HG02642 (cell line): ENCODE results near the gene SYT1.

ENCODE experiments used
- ATAC-seq: cut with Tn5 transposase; IDR thresholded peaks from one replicate; pipeline ENCODE4 v1.9.1; 2021; ENCODE audit warnings: mild to moderate bottlenecking; ENCODE audit not compliant: unreplicated experiment, poor library complexity

SYT1 gene

DNA sequence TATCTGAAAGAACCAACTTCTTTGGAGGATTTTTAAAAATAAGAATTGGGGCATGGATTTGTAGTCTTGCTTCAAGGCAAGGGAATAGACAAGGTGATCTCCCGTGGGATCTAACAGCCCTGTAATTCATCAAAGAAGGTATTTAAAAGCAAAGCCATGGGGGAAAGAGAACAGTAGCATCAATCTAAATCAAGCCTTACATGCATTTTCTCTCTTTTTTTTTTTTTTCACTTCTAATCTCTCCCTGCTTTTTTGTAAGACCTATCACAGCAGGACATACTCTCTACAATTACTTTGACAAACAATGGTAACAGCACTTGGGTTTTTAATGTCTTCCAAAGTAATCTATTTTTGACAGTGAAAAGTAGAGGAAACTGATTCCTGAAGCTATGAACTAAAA is 458.3 kb downstream of the SYT1 start:
- no peak for ATAC-seq

DNA sequence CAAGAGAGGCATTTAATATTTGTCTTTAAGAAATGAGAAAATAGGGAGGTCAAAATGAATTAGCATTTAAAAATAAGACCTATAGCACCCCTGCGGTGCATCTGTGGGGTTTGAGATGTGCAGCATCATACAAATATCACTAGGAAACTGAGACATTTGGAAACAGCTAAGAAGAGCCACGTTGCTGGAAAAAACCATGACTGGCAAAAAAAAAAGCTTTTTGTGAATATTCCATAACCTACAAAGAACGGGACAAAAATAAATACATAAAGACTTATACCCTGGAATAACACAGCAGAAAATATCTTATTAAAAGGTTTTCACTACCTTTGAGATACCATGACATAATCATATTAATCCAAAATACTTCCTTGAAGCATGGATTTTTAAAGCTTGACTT is 460.0 kb downstream of the SYT1 start:
- no peak for ATAC-seq

DNA sequence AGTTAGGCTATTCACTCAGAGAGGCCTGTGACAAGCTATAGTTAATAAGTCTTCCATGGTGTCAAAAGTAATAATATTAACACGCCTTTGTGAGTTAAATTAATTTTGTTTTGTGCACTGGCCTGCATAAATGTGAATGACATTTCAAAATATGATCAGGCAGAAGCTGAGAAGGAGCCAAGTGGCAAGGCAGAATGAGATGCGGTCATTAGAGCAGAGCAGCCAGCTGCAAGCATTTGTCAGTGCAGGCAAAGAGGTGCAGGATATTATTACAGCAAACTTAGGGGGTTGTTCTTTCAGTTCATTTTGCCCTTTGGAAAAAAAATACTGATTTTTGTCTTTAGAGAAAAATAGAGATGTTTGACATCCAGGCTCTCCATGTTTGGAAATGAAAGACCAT is 461.6 kb downstream of the SYT1 start:
- no peak for ATAC-seq

DNA sequence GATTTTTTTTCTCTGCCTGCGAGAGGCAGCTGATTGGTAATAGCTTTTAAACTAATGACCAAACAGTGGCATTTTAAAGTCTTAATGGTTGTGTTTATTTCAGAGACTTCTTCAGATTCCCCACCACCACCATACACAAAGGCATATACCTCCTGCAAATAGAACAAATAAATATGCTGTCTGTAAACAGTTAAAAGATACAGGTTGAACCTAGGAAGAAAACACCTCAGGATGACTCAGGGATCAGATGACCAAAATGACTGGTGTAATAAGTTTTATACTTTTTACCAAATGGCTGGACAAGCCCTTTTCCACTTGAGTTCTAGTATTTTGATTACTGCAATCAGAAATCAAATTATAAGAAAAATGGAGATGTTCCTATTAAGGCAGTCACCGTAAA is 462.1 kb downstream of the SYT1 start:
- ATAC-seq, result no peak

DNA sequence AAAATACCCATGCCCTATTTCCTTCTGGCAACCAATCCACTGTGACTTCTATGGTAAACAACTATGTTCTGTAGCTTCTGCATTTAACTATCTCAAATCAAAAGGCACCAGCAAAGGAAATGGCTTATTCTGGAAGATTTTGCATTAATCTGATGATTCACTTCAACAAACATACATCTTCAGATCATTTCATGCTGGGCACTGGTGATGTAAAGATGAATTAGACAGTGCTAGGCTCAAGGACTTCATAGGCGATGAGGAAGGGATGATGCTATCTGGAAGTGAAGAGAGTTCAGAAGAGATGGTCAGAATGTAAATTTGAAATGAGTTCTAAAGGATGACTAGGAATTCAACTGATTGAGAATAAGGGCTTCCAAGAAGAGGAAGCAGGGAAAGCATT is 462.9 kb downstream of the SYT1 start:
- ATAC-seq, result no peak

DNA sequence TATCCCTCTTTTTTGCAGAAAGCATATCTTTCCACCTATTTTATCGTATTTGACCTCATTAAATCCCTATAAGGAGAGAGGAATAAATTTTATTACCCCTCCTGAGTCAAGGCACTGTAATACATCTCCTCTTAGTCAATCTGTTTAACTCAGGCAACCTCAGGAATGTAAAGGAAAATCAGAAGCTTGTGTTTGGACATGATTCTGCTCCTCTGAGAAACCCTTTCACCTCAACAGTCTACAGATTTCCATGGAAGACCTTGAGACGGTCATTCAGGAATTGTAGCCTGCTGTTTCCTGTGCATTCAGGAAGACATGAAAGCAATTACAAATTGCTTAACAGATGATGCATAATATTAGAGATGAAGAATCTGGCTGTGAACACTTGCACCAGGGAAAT is 465.4 kb downstream of the SYT1 start:
- ATAC-seq, result no peak

DNA sequence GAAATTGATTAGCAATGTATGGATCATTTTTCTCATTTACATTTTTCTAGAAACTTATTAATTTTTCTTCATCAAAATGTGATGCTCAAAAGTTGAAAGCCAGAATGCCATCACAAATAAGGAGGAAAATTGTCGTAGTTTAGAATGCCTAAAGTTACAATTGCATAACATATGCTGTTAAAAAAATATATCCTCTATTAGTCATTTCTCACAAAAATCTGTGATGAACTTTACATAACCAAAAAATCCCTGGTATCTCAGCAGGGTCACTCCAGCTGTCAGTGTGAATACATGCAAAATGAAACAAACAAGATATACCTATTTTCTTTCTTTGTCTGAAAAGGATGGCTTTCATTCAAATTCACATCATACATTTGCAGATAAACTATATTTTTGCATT is 467.3 kb downstream of the SYT1 start:
- no peak for ATAC-seq

DNA sequence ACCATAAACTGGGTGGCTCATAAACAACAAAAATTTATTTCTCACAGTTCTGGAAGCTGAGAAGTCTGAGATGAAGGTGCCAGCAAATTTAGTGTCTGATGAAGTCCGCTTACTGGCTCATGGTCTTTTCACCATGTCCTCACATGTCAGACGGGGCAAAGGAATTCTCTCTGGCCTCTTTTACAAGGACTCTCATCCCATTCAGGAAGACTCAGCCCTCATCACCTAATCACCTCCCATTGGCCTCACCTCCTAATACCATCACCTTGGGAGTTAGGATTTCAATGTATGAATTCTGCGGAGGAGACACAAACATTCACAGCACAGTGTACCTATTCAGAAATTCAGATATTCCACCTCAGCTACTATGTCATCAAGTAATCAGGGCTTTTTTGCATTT is 468.6 kb downstream of the SYT1 start:
- ATAC-seq, result no peak

DNA sequence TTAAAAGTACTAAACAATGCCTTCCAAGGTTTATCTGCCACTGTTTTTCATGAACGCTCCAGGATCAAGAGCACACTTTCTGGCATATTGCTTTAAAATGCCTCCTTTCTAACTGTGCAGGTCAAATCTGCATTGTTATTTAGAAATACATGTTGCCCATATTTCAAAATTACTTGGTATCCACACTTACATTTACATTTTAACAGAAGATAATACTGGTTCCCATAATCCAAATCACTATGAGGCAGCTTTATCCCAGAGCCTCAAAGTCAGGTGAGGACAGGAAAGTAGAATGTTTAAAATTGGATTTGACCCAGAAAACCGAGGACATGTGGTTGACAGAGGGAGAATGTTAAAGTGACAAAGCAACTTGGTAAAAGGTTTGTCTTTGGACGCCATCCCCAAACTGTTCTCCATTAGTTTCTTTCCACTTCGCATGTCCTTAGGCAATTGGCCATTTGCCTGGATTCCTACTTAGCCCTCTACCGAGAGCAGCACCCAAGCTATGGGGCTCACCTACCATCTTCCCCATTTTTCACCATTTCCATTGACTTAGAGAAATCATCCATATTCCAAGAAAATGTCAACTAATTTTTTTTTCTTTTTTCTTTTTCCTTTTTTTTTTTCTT is 473.2 kb downstream of the SYT1 start:
- no peak for ATAC-seq

DNA sequence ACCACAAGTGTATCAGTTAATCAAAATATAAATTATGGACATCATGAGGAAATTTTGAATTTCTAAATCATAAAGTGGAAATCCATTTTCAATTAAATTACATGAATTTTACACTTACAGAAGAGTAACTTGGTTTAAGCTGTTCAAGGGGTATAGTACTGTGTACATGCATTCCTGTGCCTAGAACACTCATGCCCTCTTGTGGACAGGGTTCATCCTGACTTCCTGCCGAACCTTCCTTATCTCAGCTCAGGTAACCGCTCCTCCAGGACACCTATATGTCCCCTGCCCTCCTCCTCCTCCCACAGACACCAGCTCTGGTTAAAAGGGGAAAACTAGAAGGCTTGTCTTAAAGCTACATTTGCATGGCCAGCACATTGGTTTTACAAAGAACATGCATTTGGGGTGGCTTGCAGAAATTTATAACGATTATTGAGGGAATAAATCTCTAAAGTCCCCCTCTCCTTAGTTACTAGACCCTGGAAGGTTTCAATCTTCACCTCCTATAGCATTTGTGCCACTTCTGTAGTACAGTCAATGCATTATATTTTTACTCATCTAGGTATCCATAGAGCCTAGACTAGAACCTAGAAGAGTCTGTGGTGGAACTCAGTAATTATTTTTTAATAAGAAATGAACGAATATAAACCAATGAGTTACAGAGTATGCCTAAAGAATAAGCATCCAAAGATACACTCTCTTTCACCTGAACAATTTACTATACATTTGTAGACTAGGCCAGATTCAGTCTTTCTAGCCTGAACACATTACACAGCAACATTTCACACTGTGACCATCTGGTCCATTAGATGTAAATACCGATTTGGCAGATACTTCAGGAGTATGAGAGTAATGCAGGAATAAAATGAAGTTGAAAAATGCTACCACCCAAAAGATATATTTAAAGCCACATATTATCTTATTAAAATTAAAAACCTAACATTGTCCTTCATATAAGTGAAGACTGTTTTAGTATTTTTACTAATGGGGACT is 480.6 kb downstream of the SYT1 start:
- peak; percentile 86 for ATAC-seq

DNA sequence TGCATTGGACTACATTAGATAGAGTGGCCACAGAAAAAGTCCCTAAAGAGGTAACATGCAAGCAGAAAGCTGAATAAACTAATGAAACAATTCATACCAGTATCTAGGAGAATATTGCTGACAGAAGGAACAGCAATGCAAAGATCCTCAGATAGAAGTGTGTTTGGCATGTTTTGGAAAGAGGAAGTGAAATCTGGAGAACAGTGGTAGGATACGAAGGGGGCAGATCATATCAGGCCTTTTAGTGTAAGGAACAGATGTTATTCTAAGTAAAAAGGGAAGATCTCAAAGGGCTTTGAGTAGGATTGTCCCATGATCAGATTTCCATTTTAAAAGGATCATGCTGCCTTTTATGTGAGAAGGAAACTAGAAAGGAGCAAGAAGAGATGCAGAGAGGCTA is 483.3 kb downstream of the SYT1 start:
- ATAC-seq, result no peak

DNA sequence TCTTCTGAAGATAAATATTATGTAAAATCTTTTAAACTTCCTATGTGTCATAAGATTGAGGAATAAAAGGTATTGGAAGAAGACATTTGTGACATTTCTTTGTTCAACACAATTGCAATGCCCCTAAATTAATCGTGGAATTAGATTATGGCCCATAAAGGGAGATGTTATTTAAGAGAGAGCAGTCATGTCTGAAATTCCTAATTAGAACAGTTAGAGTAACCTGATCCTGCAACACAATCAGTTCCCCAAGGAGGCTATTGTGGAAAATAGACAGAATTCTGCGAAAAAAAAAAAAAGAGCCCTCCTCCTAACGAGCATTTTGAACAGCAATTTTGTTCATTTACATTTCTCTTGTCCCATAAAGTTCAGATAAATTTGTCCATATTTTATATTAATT is 486.7 kb downstream of the SYT1 start:
- ATAC-seq, result no peak

DNA sequence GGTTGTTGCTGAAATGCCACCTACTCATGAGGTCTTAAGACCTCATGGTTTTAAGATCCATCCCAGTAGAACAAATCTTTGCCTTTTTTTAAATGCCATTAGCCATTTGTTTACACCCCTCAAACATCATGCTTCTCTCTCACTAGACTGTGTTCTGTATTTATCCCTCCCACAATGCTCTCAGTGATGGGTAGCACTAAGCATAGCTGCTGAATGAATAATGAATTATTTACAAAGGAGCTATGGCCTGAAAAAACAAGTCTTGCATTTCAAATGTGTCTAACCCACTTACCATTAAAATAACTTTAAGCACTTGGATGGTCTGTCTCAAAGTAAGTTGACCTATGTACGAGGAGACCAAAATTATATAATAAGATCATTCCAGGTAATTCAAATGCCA is 491.6 kb downstream of the SYT1 start:
- no peak for ATAC-seq

DNA sequence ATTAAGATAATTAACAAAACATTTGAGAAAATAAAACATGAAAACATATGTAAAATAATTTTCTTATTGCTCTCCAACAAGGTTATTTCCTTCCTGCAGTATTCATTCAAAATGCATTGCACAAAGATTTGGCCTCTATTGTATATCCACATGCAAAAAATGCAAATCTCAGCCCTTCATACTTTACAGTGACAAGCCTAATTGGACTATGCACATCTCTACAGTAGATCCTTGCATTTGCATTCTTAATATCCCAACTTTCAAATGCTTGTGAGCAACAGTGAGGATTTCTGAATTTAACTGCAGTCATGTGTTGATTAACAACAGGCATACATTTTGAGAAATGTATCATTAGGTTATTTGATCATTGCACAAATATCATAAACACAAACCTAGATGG is 492.5 kb downstream of the SYT1 start:
- no peak for ATAC-seq

DNA sequence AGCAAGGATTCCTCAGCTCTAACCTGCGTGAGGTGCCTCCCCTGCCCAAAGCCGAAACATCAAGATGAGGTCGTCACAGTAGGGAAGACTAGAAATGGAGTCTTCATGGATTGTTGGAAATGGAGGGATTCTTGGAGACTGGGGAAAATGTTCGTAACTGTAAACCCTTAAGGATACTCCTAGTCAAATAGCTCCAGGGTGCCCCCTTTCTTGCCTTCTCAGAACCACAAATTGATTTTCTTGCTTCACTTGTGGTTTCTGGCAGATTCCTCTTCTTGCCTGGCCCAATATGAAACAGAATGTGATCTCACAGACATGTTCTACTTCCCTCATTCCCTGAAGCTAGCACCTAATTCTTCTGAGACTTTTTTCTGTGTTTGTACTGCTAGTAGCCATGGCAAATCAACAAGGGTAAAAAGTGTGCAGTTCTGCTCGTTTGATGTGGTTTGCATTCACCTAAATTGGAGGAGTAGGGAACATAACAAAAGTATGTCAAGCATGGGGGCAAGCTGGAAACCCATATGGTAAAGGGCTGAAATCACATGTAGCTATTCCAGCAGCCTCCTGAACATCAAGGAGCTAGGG is 494.2 kb downstream of the SYT1 start:
- no peak for ATAC-seq

DNA sequence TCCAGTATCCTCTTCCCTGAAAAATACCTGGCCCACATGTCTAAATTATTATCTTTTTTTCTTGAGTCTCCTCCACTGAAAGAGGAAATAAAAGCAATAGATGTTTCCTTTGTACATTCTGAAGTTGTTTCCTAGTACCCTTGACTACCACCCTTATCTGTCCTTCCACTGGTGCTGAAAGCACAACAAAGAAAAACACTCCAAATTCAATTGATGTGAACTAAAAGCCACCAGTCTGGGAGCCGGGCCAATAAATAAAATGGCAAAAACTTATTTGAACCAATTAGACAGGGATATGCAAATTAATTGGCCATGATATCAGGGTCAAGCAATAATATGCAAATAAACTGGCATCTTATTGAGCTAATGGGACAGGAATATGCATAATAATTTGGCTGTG is 495.7 kb downstream of the SYT1 start:
- ATAC-seq, result no peak

DNA sequence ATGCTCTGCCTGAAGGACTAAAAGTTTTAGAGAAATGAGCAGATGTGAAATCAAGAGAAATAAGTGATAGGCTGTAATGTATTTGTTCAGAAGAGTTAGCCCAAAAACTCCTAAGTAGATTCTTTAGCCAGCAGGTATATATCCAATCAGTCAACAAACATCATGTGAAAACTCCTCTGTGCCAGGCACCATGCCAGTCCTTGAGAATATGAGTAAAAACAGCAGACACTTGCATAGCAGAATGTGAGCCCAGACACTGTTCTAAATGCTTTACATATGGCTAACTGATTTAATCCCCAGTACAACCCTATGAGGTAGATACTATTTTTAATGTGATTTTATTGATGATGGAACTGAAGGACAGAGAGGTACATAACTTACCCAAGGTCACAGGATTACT is 496.4 kb downstream of the SYT1 start:
- no peak for ATAC-seq

DNA sequence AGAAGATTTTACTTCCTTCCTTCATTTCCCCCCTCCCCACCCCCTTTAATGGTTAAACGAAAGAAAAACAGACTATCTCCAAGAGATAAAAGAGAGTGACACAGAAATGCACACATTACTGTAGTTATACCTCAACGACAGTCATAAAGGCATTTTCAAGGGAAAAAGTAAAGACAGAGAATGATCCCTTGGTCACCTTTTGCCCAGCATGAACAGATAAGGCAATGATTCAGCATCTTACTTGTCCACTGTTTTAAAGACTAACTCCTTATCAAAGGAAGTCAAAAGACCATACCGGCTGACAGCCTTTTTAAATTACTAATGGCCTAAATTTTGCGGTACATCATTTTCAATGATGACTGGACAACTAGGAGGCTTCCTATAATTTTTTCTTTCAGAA is 499.6 kb downstream of the SYT1 start:
- no peak for ATAC-seq

DNA sequence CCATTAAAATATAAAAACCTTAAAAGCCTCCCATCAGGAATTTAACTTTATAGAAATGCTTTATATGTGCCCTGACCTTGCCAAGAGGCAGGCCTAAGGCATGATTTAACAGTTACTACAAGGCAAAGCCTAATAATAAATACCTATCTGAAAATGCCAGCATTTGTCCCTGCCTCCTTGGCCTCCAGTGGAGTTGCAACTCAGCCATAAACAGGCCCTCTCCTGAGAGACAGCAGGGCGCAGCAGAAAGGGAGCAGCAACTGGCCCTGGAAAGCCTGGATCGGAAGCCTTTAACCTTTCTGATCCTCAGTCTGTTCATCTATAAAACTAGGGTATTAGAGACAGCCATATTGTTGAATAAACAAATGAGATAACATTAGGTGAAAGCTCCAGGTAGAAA is 501.8 kb downstream of the SYT1 start:
- no peak for ATAC-seq

DNA sequence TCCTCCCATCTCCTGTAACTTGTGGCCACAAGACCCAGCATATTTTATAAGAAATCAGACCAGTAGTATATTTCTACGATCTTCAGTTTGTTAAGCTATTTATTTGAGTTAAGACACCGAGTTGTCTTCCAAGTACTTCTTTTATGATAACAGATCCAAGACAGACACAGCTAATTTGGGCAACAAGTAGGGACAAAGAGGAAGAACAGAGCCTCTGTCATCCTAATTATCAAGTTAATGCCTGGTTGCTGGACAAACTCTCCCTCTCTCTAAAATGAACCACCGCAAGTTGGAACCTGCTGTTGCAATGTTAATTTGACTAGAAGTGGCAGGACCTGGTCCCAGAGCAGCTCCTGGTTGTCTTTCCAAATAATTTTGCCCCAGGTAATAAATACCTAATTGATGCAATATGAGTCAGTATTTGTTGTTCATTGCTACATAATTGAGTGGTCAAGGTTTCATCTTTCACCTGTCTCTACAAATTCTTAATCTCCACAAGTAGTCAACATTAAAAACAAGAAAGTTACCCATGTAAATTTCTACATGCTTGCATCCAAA is 502.5 kb downstream of the SYT1 start:
- ATAC-seq, result no peak

DNA sequence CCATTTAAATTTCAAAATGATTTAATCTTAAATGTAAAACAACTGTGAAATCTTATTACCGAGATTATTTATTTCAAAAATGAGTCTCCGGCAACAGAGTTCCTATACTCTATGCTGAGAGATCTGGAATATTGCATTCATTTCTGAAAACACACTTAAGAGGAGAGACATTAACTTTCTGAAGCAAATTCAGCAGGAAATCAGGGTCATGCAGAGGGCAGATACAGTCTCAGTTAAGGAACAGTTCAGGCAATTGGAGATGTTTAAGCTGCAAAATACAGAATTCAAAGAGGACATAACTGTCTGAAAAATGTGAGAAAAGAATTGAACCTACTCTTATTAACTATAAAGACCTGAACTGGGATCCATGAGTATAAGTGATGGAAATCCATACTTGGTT is 505.4 kb downstream of the SYT1 start:
- no peak for ATAC-seq
